ENCODE results near the gene PITHD1.

- TF ChIP-seq GABPA (IDR thresholded peaks at IDR 0.05; ENCODE audit: borderline replicate concordance, insufficient read depth, low read length) = no peak
- TF ChIP-seq CEBPB (IDR thresholded peaks at IDR 0.05; ENCODE audit: low read depth, low read length) = no peak
- TF ChIP-seq CTCF (IDR thresholded peaks at IDR 0.05; ENCODE audit: control extremely low read depth in 1 of 3, insufficient read depth in 1 of 3, low read depth in 1 of 3, low read length in 3 of 3) = no peak
- TF ChIP-seq HDAC2 (IDR thresholded peaks at IDR 0.05; ENCODE audit: borderline replicate concordance in 1 of 2, low read depth in 2 of 2, low read length in 2 of 2) = no peak
- TF ChIP-seq, protein P1, sequence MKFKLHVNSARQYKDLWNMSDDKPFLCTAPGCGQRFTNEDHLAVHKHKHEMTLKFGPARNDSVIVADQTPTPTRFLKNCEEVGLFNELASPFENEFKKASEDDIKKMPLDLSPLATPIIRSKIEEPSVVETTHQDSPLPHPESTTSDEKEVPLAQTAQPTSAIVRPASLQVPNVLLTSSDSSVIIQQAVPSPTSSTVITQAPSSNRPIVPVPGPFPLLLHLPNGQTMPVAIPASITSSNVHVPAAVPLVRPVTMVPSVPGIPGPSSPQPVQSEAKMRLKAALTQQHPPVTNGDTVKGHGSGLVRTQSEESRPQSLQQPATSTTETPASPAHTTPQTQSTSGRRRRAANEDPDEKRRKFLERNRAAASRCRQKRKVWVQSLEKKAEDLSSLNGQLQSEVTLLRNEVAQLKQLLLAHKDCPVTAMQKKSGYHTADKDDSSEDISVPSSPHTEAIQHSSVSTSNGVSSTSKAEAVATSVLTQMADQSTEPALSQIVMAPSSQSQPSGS (IDR thresholded peaks at IDR 0.05; ENCODE audit: low read length) = no peak
- TF ChIP-seq CTBP2 (IDR thresholded peaks at IDR 0.05; ENCODE audit: borderline replicate concordance, insufficient read depth, insufficient read length, low read length) = no peak
- TF ChIP-seq POLR2AphosphoS5 (IDR thresholded peaks at IDR 0.05; ENCODE audit: low read depth, low read length) = no peak
- no peak for TF ChIP-seq GTF2F1 (IDR thresholded peaks at IDR 0.05; ENCODE audit: borderline replicate concordance, low read depth, low read length)
- TF ChIP-seq POLR2A (IDR thresholded peaks at IDR 0.05; ENCODE audit: control extremely low read depth in 1 of 2, low read depth in 2 of 2, low read length in 2 of 2) = no peak
These were observed 15.9 kb downstream of the PITHD1 start for GRCh38 chr1:23793861-23794731.
